ENCODE data around the gene PARD3B. TPM values are rescaled to one million over a fixed set of nuclear protein-coding genes. Genes with fewer than 3 reads are reported as not detected.

PARD3B gene
- total and polyA plus RNA-seq, 2 of the 13 experiments (the other 11 are each of a cell fraction or from before 2014, with no cell fraction given): 0.71 to 2.3 TPM

DNA sequence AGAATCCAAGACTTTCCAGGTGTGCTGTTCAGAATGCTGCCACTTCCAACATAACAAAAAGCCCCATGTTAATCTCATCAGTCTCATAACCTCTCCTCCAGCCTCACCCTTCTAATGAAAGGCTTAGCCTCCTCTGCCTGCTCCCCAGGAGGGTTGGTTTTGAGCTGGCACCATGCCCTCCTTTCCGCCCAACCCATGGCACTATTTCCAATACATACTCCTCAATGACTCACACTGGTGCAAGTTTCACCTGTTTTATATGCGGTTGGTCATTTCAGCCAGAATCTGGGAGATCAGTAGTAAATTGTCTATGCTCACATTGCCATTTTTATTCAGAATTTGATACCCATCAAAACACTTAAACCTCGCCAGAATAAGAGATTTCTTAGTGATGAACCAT, 979.4 kb downstream of the PARD3B start:
- WGBS (ENCODE audit: low lambda C conversion rate): 38% methylated on average over 3 of the region's 3 CpGs
- CTCF ChIA-PET (ENCODE audit: low intra/inter-chr PET ratio, low total read pairs): no interaction called here
- DNase-seq (ENCODE audit: low spot score) (no peak), ATAC-seq (no peak), FAIRE-seq (no peak)
- in situ Hi-C loops (cut with HindIII; ENCODE audit: extremely low pct_ligation_motif_present, low pct_unique_long_range_greater_than_20kb) (no loop called here), intact Hi-C loops (cut with micrococcal nuclease; ENCODE audit: unreplicated experiment) (no loop called here)
- no peaks in the 10 kb centered on the region for H4K20me1 ChIP-seq (ENCODE audit: insufficient read depth, low read length)
- H3K79me2 ChIP-seq (ENCODE audit: insufficient read depth, low read length): no peaks in the 10 kb centered on the region
- no peak overlapping the region for H2AFZ ChIP-seq (ENCODE audit: low read length)
- TF ChIP-seq CREM (IDR thresholded peaks at IDR 0.05) (no peak), CREM (CRISPR knock-in tag; IDR thresholded peaks at IDR 0.05) (no peak), NR2F6 (IDR thresholded peaks at IDR 0.05) (no peak), NR2F6 (CRISPR knock-in tag; IDR thresholded peaks at IDR 0.05) (no peak), ZNF513 (CRISPR knock-in tag; conservative IDR thresholded peaks at IDR 0.05) (no peak), TEF (CRISPR knock-in tag; IDR thresholded peaks at IDR 0.05) (no peak), ZNF703 (CRISPR knock-in tag; IDR thresholded peaks at IDR 0.05; ENCODE audit: borderline replicate concordance) (no peak), CC2D1A (CRISPR knock-in tag; IDR thresholded peaks at IDR 0.05) (no peak), ZNF362 (CRISPR knock-in tag; IDR thresholded peaks at IDR 0.05; ENCODE audit: borderline replicate concordance) (no peak), JUN (CRISPR knock-in tag; IDR thresholded peaks at IDR 0.05) (no peak), SMAD9 (CRISPR knock-in tag; IDR thresholded peaks at IDR 0.05) (no peak), RNF2 (conservative IDR thresholded peaks at IDR 0.05; ENCODE audit: low read depth) (no peak), ZNF674 (CRISPR knock-in tag; IDR thresholded peaks at IDR 0.05; ENCODE audit: low read depth) (no peak)
- TF ChIP-seq, protein P1, sequence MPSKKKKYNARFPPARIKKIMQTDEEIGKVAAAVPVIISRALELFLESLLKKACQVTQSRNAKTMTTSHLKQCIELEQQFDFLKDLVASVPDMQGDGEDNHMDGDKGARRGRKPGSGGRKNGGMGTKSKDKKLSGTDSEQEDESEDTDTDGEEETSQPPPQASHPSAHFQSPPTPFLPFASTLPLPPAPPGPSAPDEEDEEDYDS (CRISPR knock-in tag; IDR thresholded peaks at IDR 0.05): no peak
- POLR2A ChIA-PET: no interaction called here
- no peaks in the 10 kb centered on the region; the same call in 1 of the 2 replicates for H3K9me3 ChIP-seq (ENCODE audit: low read length)
- no peak overlapping the region for H3K4me3 ChIP-seq (replicated peaks in 1 of 3; ENCODE audit: insufficient read depth in 1 of 3, low read depth in 2 of 3, low read length in 3 of 3)
- H3K4me2 ChIP-seq (ENCODE audit: low read depth, low read length): no peak overlapping the region
- no peaks in the 10 kb centered on the region for H3K27me3 ChIP-seq (ENCODE audit: control insufficient read depth in 1 of 2, insufficient read depth in 2 of 2, low read length in 2 of 2)
- H3K9ac ChIP-seq (ENCODE audit: insufficient read depth, low read depth, low read length): no peak overlapping the region
- H3K36me3 ChIP-seq (replicated peaks in 1 of 2; ENCODE audit: control insufficient read depth in 1 of 2, insufficient read depth in 2 of 2, low read length in 2 of 2): no peaks in the 10 kb centered on the region
- BruUV-seq (replicated peaks): no TSS peak
- H3K4me1 ChIP-seq (ENCODE audit: insufficient read depth, low read length): no peaks in the 10 kb centered on the region
- no peak overlapping the region for H3K27ac ChIP-seq (ENCODE audit: extremely low read length, insufficient read depth, low read length)

All from HepG2 (cell line).